ENCODE measurements around the gene ELANE. TPM values are rescaled to one million over a fixed set of nuclear protein-coding genes. Genes with fewer than 3 reads are reported as not detected.

The ELANE gene
- total and polyA plus RNA-seq, 9 of the 15 experiments (the other 6 are each of a cell fraction or from before 2014, with no cell fraction given), result not detected

DNA sequence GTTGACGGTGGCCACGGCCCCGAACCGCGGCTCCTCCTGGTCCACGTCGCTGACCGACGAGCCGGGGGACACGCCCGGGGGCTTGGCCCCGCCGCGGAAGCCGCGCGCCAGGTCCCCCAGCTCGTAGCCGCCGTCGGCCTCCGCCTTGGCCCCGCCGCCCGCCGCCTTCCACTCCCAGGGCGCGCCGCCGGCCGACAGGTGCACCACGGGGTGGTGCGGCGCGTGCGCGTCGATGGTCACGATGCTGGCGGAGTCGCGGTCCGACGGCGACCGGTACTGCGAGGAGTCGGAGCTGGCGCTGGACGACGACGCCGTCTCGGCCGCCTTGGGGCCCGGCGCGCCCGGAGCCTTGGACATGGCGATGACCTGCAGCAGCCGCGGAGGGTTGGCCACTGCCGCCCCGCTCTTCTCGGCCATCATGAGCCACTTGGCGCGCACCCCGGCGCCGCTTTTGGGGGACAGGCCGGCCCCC is 39.3 kb upstream of the ELANE start:
- CTCF ChIA-PET (ENCODE audit: low intra/inter-chr PET ratio), result no interaction called here
- H3K4me3 ChIP-seq, result no peak overlapping the region
- BruUV-seq (replicated peaks), result no TSS peak
- intact Hi-C loops (cut with micrococcal nuclease), result no loop called here
- no peak overlapping the region for H3K9ac ChIP-seq (ENCODE audit: insufficient read depth in 1 of 2, low read depth in 2 of 2, low read length in 2 of 2)
- peaks cover 3% of the 10 kb centered on the region for H3K9me3 ChIP-seq (replicated peaks; ENCODE audit: control insufficient read depth, insufficient read depth, low read depth, low read length)
- WGBS (ENCODE audit: insufficient coverage, low coverage, missing lambda C conversion rate), result 90% methylated on average over 2 of the region's 72 CpGs
- peaks cover 74% of the 10 kb centered on the region for H3K36me3 ChIP-seq (ENCODE audit: control insufficient read depth, insufficient read depth, low read length)
- no peak overlapping the region for H3K4me2 ChIP-seq (ENCODE audit: insufficient read depth, low read length)
- no peak; the same call in 2 of the 3 replicates for ATAC-seq
- DNase-seq (ENCODE audit: extremely low read depth in 1 of 4, low spot score in 3 of 4), result peak in 1 of 4 experiments; percentile 18
- no peak overlapping the region for H3K27ac ChIP-seq (ENCODE audit: extremely low read depth, low read depth, low read length)
- in situ Hi-C loops (cut with MboI), result no loop called here
- POLR2A ChIA-PET, result interaction anchor here (0.6 to 2.2 kb wide), 2 partner anchors 11 to 14 kb away, joined by 3 to 11 read pairs; no protein-coding TSS in a partner anchor
- H3K79me2 ChIP-seq (ENCODE audit: control insufficient read depth, insufficient read depth, low read length), result peaks cover 13% of the 10 kb centered on the region
- no peak overlapping the region for H2AFZ ChIP-seq (ENCODE audit: low read depth, low read length)
- no peaks in the 10 kb centered on the region for H4K20me1 ChIP-seq (replicated peaks; ENCODE audit: control insufficient read depth, insufficient read depth, low read length)
- H3K4me1 ChIP-seq (replicated peaks in 1 of 2; ENCODE audit: control insufficient read depth in 2 of 2, insufficient read depth in 2 of 2, low read length in 2 of 2), result peaks cover 0 to 41% of the 10 kb centered on the region in 2 experiments; a peak in 2 of 5 replicates
- H3K9me1 ChIP-seq (ENCODE audit: control insufficient read depth, insufficient read depth, low read length), result no peaks in the 10 kb centered on the region
- H3K27me3 ChIP-seq (ENCODE audit: control insufficient read depth in 2 of 2, insufficient read depth in 2 of 2, low read length in 2 of 2), result no peaks in the 10 kb centered on the region
- no peak for FAIRE-seq
- TF ChIP-seq FIP1L1 (IDR thresholded peaks at IDR 0.05; ENCODE audit: low read depth, low read length, poor library complexity, severe bottlenecking) (peak; percentile 89), NFE2L1 (tag; IDR thresholded peaks at IDR 0.05; ENCODE audit: borderline replicate concordance, low read depth) (no peak), HMGN3 (IDR thresholded peaks at IDR 0.05; ENCODE audit: borderline replicate concordance, extremely low read depth, insufficient read length, low read depth, low read length) (peak; percentile 15), RBM22 (IDR thresholded peaks at IDR 0.05; ENCODE audit: low read depth, low read length, poor library complexity, severe bottlenecking) (peak; percentile 86), KLF6 (CRISPR knock-in tag; IDR thresholded peaks at IDR 0.05; ENCODE audit: borderline replicate concordance) (no peak), MAZ (CRISPR knock-in tag; conservative IDR thresholded peaks at IDR 0.05 in 1 of 2, IDR thresholded peaks at IDR 0.05 in 1 of 2) (no peak), XRCC3 (IDR thresholded peaks at IDR 0.05) (no peak), SIRT6 (IDR thresholded peaks at IDR 0.05; ENCODE audit: low read depth, low read length) (peak; percentile 48), KLF13 (tag; IDR thresholded peaks at IDR 0.05; ENCODE audit: borderline replicate concordance, low read depth) (no peak), RBM25 (IDR thresholded peaks at IDR 0.05; ENCODE audit: low read depth, low read length, severe bottlenecking) (no peak), PTBP1 (IDR thresholded peaks at IDR 0.05; ENCODE audit: low read depth, low read length) (0 out of 2 replicates have a peak, but pooled peaks have one; percentile 16), ZNF133 (CRISPR knock-in tag; IDR thresholded peaks at IDR 0.05) (no peak), NCOA4 (IDR thresholded peaks at IDR 0.05; ENCODE audit: partially characterized antibody) (no peak)
- TF ChIP-seq, protein P1, sequence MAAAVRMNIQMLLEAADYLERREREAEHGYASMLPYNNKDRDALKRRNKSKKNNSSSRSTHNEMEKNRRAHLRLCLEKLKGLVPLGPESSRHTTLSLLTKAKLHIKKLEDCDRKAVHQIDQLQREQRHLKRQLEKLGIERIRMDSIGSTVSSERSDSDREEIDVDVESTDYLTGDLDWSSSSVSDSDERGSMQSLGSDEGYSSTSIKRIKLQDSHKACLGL (CRISPR knock-in tag; IDR thresholded peaks at IDR 0.05; ENCODE audit: borderline replicate concordance, poor library complexity, severe bottlenecking), result no peak
- TF ChIP-seq, protein P2, sequence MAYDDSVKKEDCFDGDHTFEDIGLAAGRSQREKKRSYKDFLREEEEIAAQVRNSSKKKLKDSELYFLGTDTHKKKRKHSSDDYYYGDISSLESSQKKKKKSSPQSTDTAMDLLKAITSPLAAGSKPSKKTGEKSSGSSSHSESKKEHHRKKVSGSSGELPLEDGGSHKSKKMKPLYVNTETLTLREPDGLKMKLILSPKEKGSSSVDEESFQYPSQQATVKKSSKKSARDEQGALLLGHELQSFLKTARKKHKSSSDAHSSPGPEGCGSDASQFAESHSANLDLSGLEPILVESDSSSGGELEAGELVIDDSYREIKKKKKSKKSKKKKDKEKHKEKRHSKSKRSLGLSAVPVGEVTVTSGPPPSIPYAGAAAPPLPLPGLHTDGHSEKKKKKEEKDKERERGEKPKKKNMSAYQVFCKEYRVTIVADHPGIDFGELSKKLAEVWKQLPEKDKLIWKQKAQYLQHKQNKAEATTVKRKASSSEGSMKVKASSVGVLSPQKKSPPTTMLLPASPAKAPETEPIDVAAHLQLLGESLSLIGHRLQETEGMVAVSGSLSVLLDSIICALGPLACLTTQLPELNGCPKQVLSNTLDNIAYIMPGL (CRISPR knock-in tag; IDR thresholded peaks at IDR 0.05), result no peak
- TF ChIP-seq, protein P3, sequence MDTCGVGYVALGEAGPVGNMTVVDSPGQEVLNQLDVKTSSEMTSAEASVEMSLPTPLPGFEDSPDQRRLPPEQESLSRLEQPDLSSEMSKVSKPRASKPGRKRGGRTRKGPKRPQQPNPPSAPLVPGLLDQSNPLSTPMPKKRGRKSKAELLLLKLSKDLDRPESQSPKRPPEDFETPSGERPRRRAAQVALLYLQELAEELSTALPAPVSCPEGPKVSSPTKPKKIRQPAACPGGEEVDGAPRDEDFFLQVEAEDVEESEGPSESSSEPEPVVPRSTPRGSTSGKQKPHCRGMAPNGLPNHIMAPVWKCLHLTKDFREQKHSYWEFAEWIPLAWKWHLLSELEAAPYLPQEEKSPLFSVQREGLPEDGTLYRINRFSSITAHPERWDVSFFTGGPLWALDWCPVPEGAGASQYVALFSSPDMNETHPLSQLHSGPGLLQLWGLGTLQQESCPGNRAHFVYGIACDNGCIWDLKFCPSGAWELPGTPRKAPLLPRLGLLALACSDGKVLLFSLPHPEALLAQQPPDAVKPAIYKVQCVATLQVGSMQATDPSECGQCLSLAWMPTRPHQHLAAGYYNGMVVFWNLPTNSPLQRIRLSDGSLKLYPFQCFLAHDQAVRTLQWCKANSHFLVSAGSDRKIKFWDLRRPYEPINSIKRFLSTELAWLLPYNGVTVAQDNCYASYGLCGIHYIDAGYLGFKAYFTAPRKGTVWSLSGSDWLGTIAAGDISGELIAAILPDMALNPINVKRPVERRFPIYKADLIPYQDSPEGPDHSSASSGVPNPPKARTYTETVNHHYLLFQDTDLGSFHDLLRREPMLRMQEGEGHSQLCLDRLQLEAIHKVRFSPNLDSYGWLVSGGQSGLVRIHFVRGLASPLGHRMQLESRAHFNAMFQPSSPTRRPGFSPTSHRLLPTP (IDR thresholded peaks at IDR 0.05; ENCODE audit: borderline replicate concordance, extremely low read depth, insufficient read length), result no peak
